ENCODE data around the gene ZNG1F. TPM values are rescaled to one million over a fixed set of nuclear protein-coding genes. Genes with fewer than 3 reads are reported as not detected.
"Not testable (repeated sequence)": the region's sequence is repeated elsewhere in the genome, so short reads cannot be mapped to it uniquely, and the experiment has no call there.

Gene ZNG1F
- total and polyA plus RNA-seq, 2 of the 13 experiments (the other 11 are each of a cell fraction or from before 2014, with no cell fraction given): 12.7 to 20.9 TPM

GRCh38 chr9:41086685-41087084, 102.4 kb downstream of the ZNG1F start:
- FAIRE-seq; H3K4me2 ChIP-seq (ENCODE audit: low read depth, low read length); DNase-seq (ENCODE audit: low spot score); CTCF ChIA-PET (ENCODE audit: low intra/inter-chr PET ratio, low total read pairs); H3K9me3 ChIP-seq (ENCODE audit: low read length); H3K4me1 ChIP-seq (ENCODE audit: insufficient read depth, low read length); intact Hi-C loops (cut with micrococcal nuclease; ENCODE audit: unreplicated experiment); H3K27me3 ChIP-seq (ENCODE audit: control insufficient read depth in 1 of 2, insufficient read depth in 2 of 2, low read length in 2 of 2); BruUV-seq (replicated peaks); H3K4me3 ChIP-seq (replicated peaks in 1 of 3; ENCODE audit: insufficient read depth in 1 of 3, low read depth in 2 of 3, low read length in 3 of 3); H3K36me3 ChIP-seq (replicated peaks in 1 of 2; ENCODE audit: control insufficient read depth in 1 of 2, insufficient read depth in 2 of 2, low read length in 2 of 2); H3K79me2 ChIP-seq (ENCODE audit: insufficient read depth, low read length); H3K9ac ChIP-seq (ENCODE audit: insufficient read depth, low read depth, low read length); H4K20me1 ChIP-seq (ENCODE audit: insufficient read depth, low read length); H2AFZ ChIP-seq (ENCODE audit: low read length); POLR2A ChIA-PET; ATAC-seq; in situ Hi-C loops (cut with HindIII; ENCODE audit: extremely low pct_ligation_motif_present, low pct_unique_long_range_greater_than_20kb); H3K27ac ChIP-seq (ENCODE audit: extremely low read length, insufficient read depth, low read length): not testable (repeated sequence)
- 0% methylated on average over 1 of the region's 1 CpG for WGBS (ENCODE audit: low lambda C conversion rate)

GRCh38 chr9:41086215-41086614, 102.9 kb downstream of the ZNG1F start:
- DNase-seq (ENCODE audit: low spot score); ATAC-seq; intact Hi-C loops (cut with micrococcal nuclease; ENCODE audit: unreplicated experiment); H3K4me3 ChIP-seq (replicated peaks in 1 of 3; ENCODE audit: insufficient read depth in 1 of 3, low read depth in 2 of 3, low read length in 3 of 3); H2AFZ ChIP-seq (ENCODE audit: low read length); H3K79me2 ChIP-seq (ENCODE audit: insufficient read depth, low read length); H3K36me3 ChIP-seq (replicated peaks in 1 of 2; ENCODE audit: control insufficient read depth in 1 of 2, insufficient read depth in 2 of 2, low read length in 2 of 2); H3K9ac ChIP-seq (ENCODE audit: insufficient read depth, low read depth, low read length); FAIRE-seq; H3K4me1 ChIP-seq (ENCODE audit: insufficient read depth, low read length); H3K9me3 ChIP-seq (ENCODE audit: low read length); H4K20me1 ChIP-seq (ENCODE audit: insufficient read depth, low read length); POLR2A ChIA-PET; H3K27ac ChIP-seq (ENCODE audit: extremely low read length, insufficient read depth, low read length); BruUV-seq (replicated peaks); H3K4me2 ChIP-seq (ENCODE audit: low read depth, low read length); in situ Hi-C loops (cut with HindIII; ENCODE audit: extremely low pct_ligation_motif_present, low pct_unique_long_range_greater_than_20kb); H3K27me3 ChIP-seq (ENCODE audit: control insufficient read depth in 1 of 2, insufficient read depth in 2 of 2, low read length in 2 of 2); CTCF ChIA-PET (ENCODE audit: low intra/inter-chr PET ratio, low total read pairs): not testable (repeated sequence)
- WGBS (ENCODE audit: low lambda C conversion rate): under 1% methylated on average over 3 of the region's 3 CpGs

DNA sequence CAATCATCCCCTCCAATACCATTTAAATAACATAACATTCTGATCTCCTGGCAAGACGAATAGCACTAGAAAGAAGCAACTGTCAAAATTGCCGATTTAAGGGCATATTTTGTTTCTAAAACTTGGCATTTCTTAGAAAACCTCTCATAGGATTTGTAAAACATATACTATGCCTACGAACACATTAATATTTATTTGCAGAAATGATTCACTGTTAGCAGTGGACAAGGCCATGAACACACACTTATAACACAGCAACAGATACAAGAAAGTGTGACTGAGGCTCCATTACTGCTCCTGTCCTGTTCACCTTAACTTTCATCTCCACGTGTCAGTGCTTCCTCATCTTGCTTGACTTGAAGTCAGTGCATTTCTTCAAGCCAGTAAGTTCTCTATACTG, 106.8 kb downstream of the ZNG1F start:
- CTCF ChIA-PET (ENCODE audit: low intra/inter-chr PET ratio, low total read pairs); H3K4me3 ChIP-seq (replicated peaks in 1 of 3; ENCODE audit: insufficient read depth in 1 of 3, low read depth in 2 of 3, low read length in 3 of 3); in situ Hi-C loops (cut with HindIII; ENCODE audit: extremely low pct_ligation_motif_present, low pct_unique_long_range_greater_than_20kb); POLR2A ChIA-PET; H4K20me1 ChIP-seq (ENCODE audit: insufficient read depth, low read length); H3K9ac ChIP-seq (ENCODE audit: insufficient read depth, low read depth, low read length); H2AFZ ChIP-seq (ENCODE audit: low read length); H3K27ac ChIP-seq (ENCODE audit: extremely low read length, insufficient read depth, low read length); FAIRE-seq; H3K36me3 ChIP-seq (replicated peaks in 1 of 2; ENCODE audit: control insufficient read depth in 1 of 2, insufficient read depth in 2 of 2, low read length in 2 of 2); H3K27me3 ChIP-seq (ENCODE audit: control insufficient read depth in 1 of 2, insufficient read depth in 2 of 2, low read length in 2 of 2); H3K79me2 ChIP-seq (ENCODE audit: insufficient read depth, low read length); intact Hi-C loops (cut with micrococcal nuclease; ENCODE audit: unreplicated experiment); DNase-seq (ENCODE audit: low spot score); ATAC-seq; BruUV-seq (replicated peaks); H3K4me1 ChIP-seq (ENCODE audit: insufficient read depth, low read length); H3K4me2 ChIP-seq (ENCODE audit: low read depth, low read length); H3K9me3 ChIP-seq (ENCODE audit: low read length): not testable (repeated sequence)
- 0% methylated on average over 4 of the region's 4 CpGs for WGBS (ENCODE audit: low lambda C conversion rate)

Small RNAs within 50 kb of the gene (microRNA-seq; reads per million reads assigned to microRNA genes)
- not detected for gene MIR4477A

Small RNAs within 50 kb of the gene (small RNA-seq; reads per million reads assigned to genes)
- 0 reads per million in 3 experiments for gene MIR4477A (ENCODE audit: insufficient read depth in 2 of 3, insufficient read length in 3 of 3, low read depth in 2 of 3, low replicate concordance in 1 of 3)
- 0 reads per million in 3 experiments for gene RNA5SP530 (ENCODE audit: insufficient read depth in 2 of 3, insufficient read length in 3 of 3, low read depth in 2 of 3, low replicate concordance in 1 of 3)

Other genes starting within 250 kb of the ZNG1F start
- 0.11 TPM in 1 of 2 replicates, not detected in the other for gene FOXD4L6, start 60.6 kb downstream of the ZNG1F start, total RNA-seq (2016; rRNA removed; fragmentation: Illumina TruSeq; extraction: Trizol)
- 0.13 TPM in 1 of 2 replicates, not detected in the other for gene FOXD4L6, start 60.6 kb downstream of the ZNG1F start, polyA plus RNA-seq (2011; rRNA removed)

All from HepG2 (cell line).